Keratinocyte (primary cell): Measurements from ENCODE around the gene DUSP5. TPM values are rescaled to one million over a fixed set of nuclear protein-coding genes. Genes with fewer than 3 reads are reported as not detected.

Experiments used
- DNase-seq: peaks from one replicate; pipeline ENCODE4 v3.0.0-alpha.2; 2011; ENCODE audit warnings: low read depth, missing footprints, low spot score
- FAIRE-seq: peaks from 2 replicates; lab custom pipeline; 2011; peaks lifted over from hg19 to GRCh38; lab: Jason Lieb, UNC
- H2AFZ ChIP-seq: 2 replicates; pipeline ENCODE4 v1.6.0; 2012; ENCODE audit warnings: low read length, control low read depth, inconsistent platforms; ENCODE audit not compliant: control insufficient read depth
- H3K27ac ChIP-seq: 2 replicates; pipeline ENCODE4 v1.5.1; 2011; ENCODE audit warnings: low read length; ENCODE audit not compliant: control insufficient read depth, insufficient read depth
- H3K27me3 ChIP-seq: 3 replicates; pipeline ENCODE4 v1.6.0; 2011; ENCODE audit warnings: low read length; ENCODE audit not compliant: control insufficient read depth, insufficient read depth; ENCODE audit errors: extremely low read depth
- H3K36me3 ChIP-seq, 2 experiments: 2 replicates in 1 of 2; 3 replicates in 1 of 2; pipeline ENCODE4 v1.5.1; 2011; ENCODE audit warnings: low read length in 2 of 2, mild to moderate bottlenecking in 1 of 2; ENCODE audit not compliant: control insufficient read depth in 2 of 2, insufficient read depth in 2 of 2; ENCODE audit errors: extremely low read depth in 1 of 2
- H3K4me1 ChIP-seq: 3 replicates; pipeline ENCODE4 v1.5.1; 2011; ENCODE audit warnings: low read length; ENCODE audit not compliant: control insufficient read depth, insufficient read depth; ENCODE audit errors: extremely low read depth
- H3K4me2 ChIP-seq: 3 replicates; pipeline ENCODE4 v1.6.0; 2011; ENCODE audit warnings: low read depth, low read length; ENCODE audit not compliant: control insufficient read depth, insufficient read depth; ENCODE audit errors: extremely low read depth
- H3K4me3 ChIP-seq, 3 experiments: fragments of 200-600 bp in 1 of 3; sonication (generic) in 1 of 3; 2 replicates in 2 of 3; 3 replicates in 1 of 3; pipeline ENCODE4 v1.5.1; 2011 to 2016; ENCODE audit warnings: low read length in 3 of 3, mild to moderate bottlenecking in 3 of 3, control low read depth in 2 of 3, inconsistent platforms in 1 of 3, low read depth in 1 of 3, mixed read lengths in 1 of 3, mixed run types in 1 of 3, moderate library complexity in 1 of 3; ENCODE audit not compliant: control insufficient read depth in 2 of 3, insufficient read depth in 2 of 3; ENCODE audit errors: extremely low read depth in 1 of 3
- H3K79me2 ChIP-seq: 2 replicates; pipeline ENCODE4 v1.6.0; 2012; ENCODE audit warnings: low read length; ENCODE audit not compliant: control insufficient read depth, insufficient read depth
- H3K9ac ChIP-seq: 3 replicates; pipeline ENCODE4 v1.6.0; 2011; ENCODE audit warnings: low read length; ENCODE audit not compliant: control insufficient read depth, insufficient read depth; ENCODE audit errors: extremely low read depth
- H3K9me1 ChIP-seq: 3 replicates; pipeline ENCODE4 v1.6.0; 2011; ENCODE audit warnings: low read length; ENCODE audit not compliant: control insufficient read depth, insufficient read depth; ENCODE audit errors: extremely low read depth
- H3K9me3 ChIP-seq: 2 replicates; pipeline ENCODE4 v1.5.1; 2012; ENCODE audit warnings: low read depth, low read length; ENCODE audit not compliant: control insufficient read depth
- H4K20me1 ChIP-seq: 3 replicates; pipeline ENCODE4 v1.6.0; 2011; ENCODE audit warnings: low read length; ENCODE audit not compliant: control insufficient read depth, insufficient read depth; ENCODE audit errors: extremely low read depth
- CTCF ChIP-seq, 3 experiments: IDR thresholded peaks in 1 of 3; conservative IDR thresholded peaks in 1 of 3; optimal IDR thresholded peaks in 1 of 3; 2 replicates in 2 of 3; 3 replicates in 1 of 3; pipeline versions ENCODE3 to v1.5.1; 2011; ENCODE audit warnings: low read length in 3 of 3, mild to moderate bottlenecking in 3 of 3, moderate library complexity in 2 of 3, control low read depth in 1 of 3, inconsistent platforms in 1 of 3; ENCODE audit not compliant: insufficient read depth in 2 of 3; ENCODE audit errors: extremely low read depth in 1 of 3
- EZH2 ChIP-seq: IDR thresholded peaks from one replicate; pipeline ENCODE4 v1.6.1; 2012; ENCODE audit warnings: inconsistent platforms, mild to moderate bottlenecking, low read length, moderate library complexity
- dilution Hi-C: fragments of 300-500 bp; cut with MboI; formaldehyde crosslinking; loops from one replicate; pipeline ENCODE4 v1.7.0; 2020; ENCODE audit warnings: low sequenced_read_pairs; ENCODE audit not compliant: extremely low pct_ligation_motif_present
- polyA plus RNA-seq, 5 experiments: library from polyadenylated mRNA; depleted of rRNA in 3 of 5; stranded (reverse) in 3 of 5; stranded (forward) in 1 of 5; unstranded in 1 of 5; fragments of >200 nt; gene quantifications; 1 replicate in 1 of 5; 2 replicates in 3 of 5; 3 replicates in 1 of 5; pipeline versions ENCODE4 v1.2.1 to v1.2.3, GENCODE V29; 2011 to 2012; ENCODE audit warnings: missing spikeins in 2 of 5, low read depth in 1 of 5, low replicate concordance in 1 of 5

The DUSP5 gene
- polyA plus RNA-seq, 1 donor (not counting 4 experiments of a cell fraction or from before 2014, with no cell fraction given), result 49.6 TPM

- peaks cover 37% of the 10 kb centered on the region for H3K4me1 ChIP-seq
- H4K20me1 ChIP-seq, result peaks cover 66% of the 10 kb centered on the region
- no peak for TF ChIP-seq EZH2
- TF ChIP-seq CTCF (optimal IDR thresholded peaks at IDR 0.05 in 1 of 3, IDR thresholded peaks at IDR 0.05 in 1 of 3, conservative IDR thresholded peaks at IDR 0.05 in 1 of 3; ENCODE audit: extremely low read depth in 1 of 3, insufficient read depth in 2 of 3, low read length in 3 of 3), result no peak
- FAIRE-seq, result peak; percentile 60
- peaks cover 6% of the 10 kb centered on the region for H3K9me1 ChIP-seq
- no peak for DNase-seq
- dilution Hi-C loops, result no loop called here
- H3K36me3 ChIP-seq, result peaks cover 36 to 80% of the 10 kb centered on the region in 2 experiments
- no peak overlapping the region for H3K4me2 ChIP-seq
- peaks cover 100% of the 10 kb centered on the region for H3K79me2 ChIP-seq
- H3K9me3 ChIP-seq, result no peaks in the 10 kb centered on the region
- no peak overlapping the region for H3K9ac ChIP-seq
- H3K27ac ChIP-seq, result peak overlapping the region; percentile 37
- H3K4me3 ChIP-seq, result no peak overlapping the region
- no peaks in the 10 kb centered on the region for H3K27me3 ChIP-seq
- no peak overlapping the region for H2AFZ ChIP-seq
These were observed 6.5 kb downstream of the DUSP5 start for GRCh38 chr10:110504111-110504735.

DNA sequence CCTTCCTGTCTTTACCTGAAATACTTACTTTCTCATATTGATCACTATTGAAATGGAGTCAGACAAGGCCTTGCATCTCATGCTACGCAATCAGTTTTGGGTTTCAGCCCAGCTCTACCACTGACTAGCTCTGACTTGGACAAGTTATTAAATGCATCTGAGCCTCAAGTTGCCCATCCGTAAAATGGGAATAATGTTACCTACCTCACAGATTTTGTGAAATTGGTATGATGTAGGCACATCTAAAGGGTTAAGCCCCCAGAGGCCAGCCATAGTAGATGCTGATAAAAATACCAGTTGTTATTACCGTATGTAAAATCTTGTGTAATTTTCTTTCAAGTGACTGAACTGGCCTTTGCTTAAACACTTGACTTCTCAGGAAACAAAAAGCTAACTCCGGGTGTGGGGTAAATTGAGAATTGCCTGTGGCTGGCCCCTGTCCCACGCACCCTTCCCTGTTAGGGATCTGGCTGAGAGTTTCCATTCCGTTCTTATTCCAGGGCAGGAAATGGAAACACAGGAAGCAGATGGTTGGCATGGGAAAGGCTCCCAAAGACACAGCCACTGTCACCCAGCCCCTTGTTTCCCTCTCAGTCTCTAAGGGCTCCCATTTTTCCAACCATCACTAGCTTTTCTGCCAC, 7.5 kb downstream of the DUSP5 start:
- Histone ChIP-seq H3K9ac (no peak overlapping the region), H3K4me2 (no peak overlapping the region), H3K9me3 (no peaks in the 10 kb centered on the region), H3K9me1 (peaks cover 8% of the 10 kb centered on the region), H3K36me3 (peaks cover 43 to 80% of the 10 kb centered on the region in 2 experiments), H4K20me1 (peaks cover 61% of the 10 kb centered on the region), H3K27me3 (no peaks in the 10 kb centered on the region), H3K79me2 (peaks cover 98% of the 10 kb centered on the region), H3K27ac (peak overlapping the region; percentile 37), H3K4me3 (no peak overlapping the region), H2AFZ (no peak overlapping the region), H3K4me1 (peaks cover 37% of the 10 kb centered on the region)
- dilution Hi-C loops, result no loop called here
- no peak for TF ChIP-seq EZH2
- TF ChIP-seq CTCF (optimal IDR thresholded peaks at IDR 0.05 in 1 of 3, IDR thresholded peaks at IDR 0.05 in 1 of 3, conservative IDR thresholded peaks at IDR 0.05 in 1 of 3; ENCODE audit: extremely low read depth in 1 of 3, insufficient read depth in 2 of 3, low read length in 3 of 3), result no peak
- no peak for DNase-seq
- FAIRE-seq, result no peak
